Measurements from ENCODE around the gene ROBO4. TPM values are rescaled to one million over a fixed set of nuclear protein-coding genes. Genes with fewer than 3 reads are reported as not detected.

ROBO4 gene
- total and polyA plus RNA-seq, 2 of the 13 experiments (the other 11 are each of a cell fraction or from before 2014, with no cell fraction given), result 0.07 to 1.1 TPM

DNA sequence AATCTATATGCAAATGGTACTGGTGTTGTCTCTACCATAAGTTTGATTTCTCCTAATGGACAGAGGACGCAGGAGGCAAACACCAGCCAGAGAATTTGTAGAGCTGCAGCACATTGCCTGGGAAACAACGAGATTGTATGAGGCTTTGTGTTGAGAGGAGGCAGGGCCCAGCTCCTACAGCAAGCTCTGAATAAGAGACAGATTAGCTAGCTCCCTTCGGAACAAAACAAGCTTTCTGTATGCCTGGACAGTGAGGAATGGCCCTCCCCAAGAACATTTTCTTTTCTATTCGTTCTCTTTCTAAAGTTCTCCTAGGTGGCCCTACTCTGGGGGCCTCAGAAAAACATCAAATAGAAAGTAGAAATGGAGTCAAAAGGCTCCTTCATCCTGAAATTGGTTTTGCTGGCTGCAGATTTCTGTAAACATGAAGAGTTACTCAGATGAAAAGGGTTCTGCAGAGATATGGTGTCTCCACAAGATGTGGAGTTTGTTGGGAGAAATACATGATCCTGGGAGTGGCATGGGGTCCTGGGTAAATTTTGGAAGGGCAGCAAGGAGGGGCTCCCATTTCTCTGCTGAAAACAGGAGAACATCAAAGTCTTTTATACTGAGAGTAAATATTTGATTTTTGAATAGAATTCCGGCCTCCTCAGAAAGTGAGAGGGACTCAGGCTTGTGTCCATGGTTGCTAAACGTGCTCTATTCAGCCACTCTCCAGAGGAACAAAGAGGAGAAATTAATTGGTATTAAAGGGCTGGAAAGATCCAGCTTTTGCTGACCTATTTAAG, 45.0 kb upstream of the ROBO4 start (continued):
- TF ChIP-seq, protein P1, sequence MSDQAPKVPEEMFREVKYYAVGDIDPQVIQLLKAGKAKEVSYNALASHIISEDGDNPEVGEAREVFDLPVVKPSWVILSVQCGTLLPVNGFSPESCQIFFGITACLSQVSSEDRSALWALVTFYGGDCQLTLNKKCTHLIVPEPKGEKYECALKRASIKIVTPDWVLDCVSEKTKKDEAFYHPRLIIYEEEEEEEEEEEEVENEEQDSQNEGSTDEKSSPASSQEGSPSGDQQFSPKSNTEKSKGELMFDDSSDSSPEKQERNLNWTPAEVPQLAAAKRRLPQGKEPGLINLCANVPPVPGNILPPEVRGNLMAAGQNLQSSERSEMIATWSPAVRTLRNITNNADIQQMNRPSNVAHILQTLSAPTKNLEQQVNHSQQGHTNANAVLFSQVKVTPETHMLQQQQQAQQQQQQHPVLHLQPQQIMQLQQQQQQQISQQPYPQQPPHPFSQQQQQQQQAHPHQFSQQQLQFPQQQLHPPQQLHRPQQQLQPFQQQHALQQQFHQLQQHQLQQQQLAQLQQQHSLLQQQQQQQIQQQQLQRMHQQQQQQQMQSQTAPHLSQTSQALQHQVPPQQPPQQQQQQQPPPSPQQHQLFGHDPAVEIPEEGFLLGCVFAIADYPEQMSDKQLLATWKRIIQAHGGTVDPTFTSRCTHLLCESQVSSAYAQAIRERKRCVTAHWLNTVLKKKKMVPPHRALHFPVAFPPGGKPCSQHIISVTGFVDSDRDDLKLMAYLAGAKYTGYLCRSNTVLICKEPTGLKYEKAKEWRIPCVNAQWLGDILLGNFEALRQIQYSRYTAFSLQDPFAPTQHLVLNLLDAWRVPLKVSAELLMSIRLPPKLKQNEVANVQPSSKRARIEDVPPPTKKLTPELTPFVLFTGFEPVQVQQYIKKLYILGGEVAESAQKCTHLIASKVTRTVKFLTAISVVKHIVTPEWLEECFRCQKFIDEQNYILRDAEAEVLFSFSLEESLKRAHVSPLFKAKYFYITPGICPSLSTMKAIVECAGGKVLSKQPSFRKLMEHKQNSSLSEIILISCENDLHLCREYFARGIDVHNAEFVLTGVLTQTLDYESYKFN (CRISPR knock-in tag; conservative IDR thresholded peaks at IDR 0.05), result peak; percentile 77
- TF ChIP-seq FOXA3 (CRISPR knock-in tag; IDR thresholded peaks at IDR 0.05) (peak; percentile 57; the same call in 1 of the 2 replicates), TEAD3 (CRISPR knock-in tag; optimal IDR thresholded peaks at IDR 0.05; ENCODE audit: borderline replicate concordance) (peak; percentile 29), ZNF772 (CRISPR knock-in tag; IDR thresholded peaks at IDR 0.05) (0 out of 2 replicates have a peak, but pooled peaks have one; percentile 10), SOX13 (IDR thresholded peaks at IDR 0.05) (no peak), SOX13 (CRISPR knock-in tag; conservative IDR thresholded peaks at IDR 0.05 in 1 of 2, IDR thresholded peaks at IDR 0.05 in 1 of 2) (peak in 1 of 2 experiments; percentile 49; a peak in 1 of 4 replicates), HNF1A (IDR thresholded peaks at IDR 0.05; ENCODE audit: low read depth) (no peak), HNF1A (CRISPR knock-in tag; IDR thresholded peaks at IDR 0.05; ENCODE audit: borderline replicate concordance) (peak; percentile 41; the same call in 1 of the 2 replicates), FOXP1 (IDR thresholded peaks at IDR 0.05) (no peak), FOXP1 (CRISPR knock-in tag; IDR thresholded peaks at IDR 0.05) (0 out of 2 replicates have a peak, but pooled peaks have one; percentile 17), ZNF678 (CRISPR knock-in tag; IDR thresholded peaks at IDR 0.05) (no peak), ZNF335 (CRISPR knock-in tag; IDR thresholded peaks at IDR 0.05) (no peak), MAX (IDR thresholded peaks at IDR 0.05) (0 out of 2 replicates have a peak, but pooled peaks have one; percentile 14), ZNF121 (CRISPR knock-in tag; IDR thresholded peaks at IDR 0.05) (peak; percentile 44), FOXK1 (CRISPR knock-in tag; IDR thresholded peaks at IDR 0.05; ENCODE audit: borderline replicate concordance, low read depth) (0 out of 2 replicates have a peak, but pooled peaks have one; percentile 22)

All from HepG2 (cell line).